ENCODE measurements around the gene CFAP97D1.

GRCh38 chr17:43812396-43813265 lies 32.4 kb downstream of the CFAP97D1 start:
- no peak for TF ChIP-seq CTCF (IDR thresholded peaks at IDR 0.05; ENCODE audit: low read depth, low read length)
- TF ChIP-seq EZH2phosphoT487 (IDR thresholded peaks at IDR 0.05; ENCODE audit: low read depth) = no peak

All from OCI-LY3 (cell line).